Measurements from ENCODE around the gene ASB16.
A peak's percentile ranks its signal among the peaks of the same experiment; 100 is the strongest.

The ASB16 gene, protein sequence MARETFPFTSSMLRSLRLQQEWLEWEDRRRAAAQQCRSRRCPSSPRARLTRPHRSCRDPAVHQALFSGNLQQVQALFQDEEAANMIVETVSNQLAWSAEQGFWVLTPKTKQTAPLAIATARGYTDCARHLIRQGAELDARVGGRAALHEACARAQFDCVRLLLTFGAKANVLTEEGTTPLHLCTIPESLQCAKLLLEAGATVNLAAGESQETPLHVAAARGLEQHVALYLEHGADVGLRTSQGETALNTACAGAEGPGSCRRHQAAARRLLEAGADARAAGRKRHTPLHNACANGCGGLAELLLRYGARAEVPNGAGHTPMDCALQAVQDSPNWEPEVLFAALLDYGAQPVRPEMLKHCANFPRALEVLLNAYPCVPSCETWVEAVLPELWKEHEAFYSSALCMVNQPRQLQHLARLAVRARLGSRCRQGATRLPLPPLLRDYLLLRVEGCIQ

DNA sequence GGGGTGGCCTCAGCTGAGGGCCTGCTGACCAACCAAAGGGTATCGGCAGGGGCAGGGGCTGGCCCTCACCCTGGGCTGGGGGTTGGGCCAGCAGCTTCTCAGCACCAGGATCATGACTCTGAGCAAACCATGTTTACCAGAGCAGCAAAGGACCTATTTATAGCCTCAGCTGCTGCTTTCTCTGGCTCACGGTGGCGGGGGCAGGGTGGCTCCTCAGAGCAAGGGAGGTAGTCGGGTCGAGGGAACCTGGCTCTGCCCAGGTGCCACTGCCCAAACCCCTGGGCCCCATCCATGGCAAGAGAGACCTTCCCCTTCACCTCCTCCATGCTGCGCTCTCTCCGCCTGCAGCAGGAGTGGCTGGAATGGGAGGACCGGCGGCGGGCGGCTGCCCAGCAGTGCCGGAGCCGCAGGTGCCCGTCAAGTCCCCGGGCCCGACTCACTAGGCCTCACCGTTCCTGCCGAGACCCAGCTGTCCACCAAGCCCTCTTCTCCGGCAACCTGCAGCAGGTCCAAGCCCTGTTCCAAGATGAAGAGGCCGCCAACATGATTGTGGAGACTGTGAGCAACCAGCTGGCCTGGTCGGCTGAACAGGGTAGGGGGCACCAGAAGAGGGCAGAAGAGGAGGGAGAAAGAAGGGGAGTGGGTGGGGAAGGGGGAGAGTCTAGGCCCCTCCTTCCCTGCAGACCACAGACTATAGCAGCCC lies at the start of gene ASB16:
Gene ASB16 (plus strand): TSS at position 206 of the 703 bp plus-strand sequence. CDS start 86 bp downstream, at position 292.
- H3K4me3 ChIP-seq (replicated peaks; ENCODE audit: low read depth, low read length): no peak within 1 kb of the TSS
- no peak for DNase-seq (ENCODE audit: extremely low read depth, low read depth)
- TF ChIP-seq, protein P1, sequence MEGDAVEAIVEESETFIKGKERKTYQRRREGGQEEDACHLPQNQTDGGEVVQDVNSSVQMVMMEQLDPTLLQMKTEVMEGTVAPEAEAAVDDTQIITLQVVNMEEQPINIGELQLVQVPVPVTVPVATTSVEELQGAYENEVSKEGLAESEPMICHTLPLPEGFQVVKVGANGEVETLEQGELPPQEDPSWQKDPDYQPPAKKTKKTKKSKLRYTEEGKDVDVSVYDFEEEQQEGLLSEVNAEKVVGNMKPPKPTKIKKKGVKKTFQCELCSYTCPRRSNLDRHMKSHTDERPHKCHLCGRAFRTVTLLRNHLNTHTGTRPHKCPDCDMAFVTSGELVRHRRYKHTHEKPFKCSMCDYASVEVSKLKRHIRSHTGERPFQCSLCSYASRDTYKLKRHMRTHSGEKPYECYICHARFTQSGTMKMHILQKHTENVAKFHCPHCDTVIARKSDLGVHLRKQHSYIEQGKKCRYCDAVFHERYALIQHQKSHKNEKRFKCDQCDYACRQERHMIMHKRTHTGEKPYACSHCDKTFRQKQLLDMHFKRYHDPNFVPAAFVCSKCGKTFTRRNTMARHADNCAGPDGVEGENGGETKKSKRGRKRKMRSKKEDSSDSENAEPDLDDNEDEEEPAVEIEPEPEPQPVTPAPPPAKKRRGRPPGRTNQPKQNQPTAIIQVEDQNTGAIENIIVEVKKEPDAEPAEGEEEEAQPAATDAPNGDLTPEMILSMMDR (IDR thresholded peaks at IDR 0.05; ENCODE audit: low read depth, low read length, missing control alignments): no peak

DNA sequence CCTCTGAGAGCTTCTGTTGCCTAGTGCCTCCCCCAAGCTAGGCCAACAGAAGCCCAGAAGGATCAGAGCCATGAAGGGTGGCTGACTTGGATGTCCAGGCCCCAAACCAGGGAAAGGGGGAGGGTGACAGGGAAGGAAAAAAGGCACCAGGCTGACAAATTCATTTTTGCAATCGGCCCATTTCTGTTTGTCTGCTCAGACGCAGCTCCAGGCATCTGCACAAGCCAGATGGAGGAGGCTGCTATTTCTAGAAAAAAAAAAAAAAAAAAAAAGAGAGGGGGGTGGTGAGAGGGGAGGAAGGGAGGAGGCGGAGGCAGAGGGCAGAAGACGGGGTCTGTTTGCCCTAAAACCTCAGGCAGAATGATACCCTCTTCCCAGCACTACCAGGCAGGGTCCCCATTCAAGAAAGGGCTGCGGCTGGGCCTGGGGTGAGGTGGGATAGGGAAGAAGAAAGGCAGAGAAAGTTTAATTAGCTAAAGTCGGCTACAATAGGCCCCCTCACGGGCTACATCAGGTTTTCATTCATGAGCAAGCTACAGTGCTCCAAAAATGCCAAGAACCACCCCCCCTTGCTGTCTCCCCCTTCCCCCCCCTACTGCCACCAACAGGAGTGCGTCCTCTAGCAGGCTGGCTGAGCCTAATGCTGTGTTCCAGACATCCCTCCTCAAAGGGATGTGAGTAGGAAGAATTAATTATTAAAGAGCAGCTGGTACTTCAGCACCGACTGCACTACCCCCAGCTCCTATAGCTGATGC lies 49.5 kb upstream of the ASB16 start:
- H3K4me3 ChIP-seq (replicated peaks; ENCODE audit: low read depth, low read length): no peak overlapping the region
- TF ChIP-seq, protein P1 (IDR thresholded peaks at IDR 0.05; ENCODE audit: low read depth, low read length, missing control alignments): no peak
- DNase-seq (ENCODE audit: extremely low read depth, low read depth): no peak

DNA sequence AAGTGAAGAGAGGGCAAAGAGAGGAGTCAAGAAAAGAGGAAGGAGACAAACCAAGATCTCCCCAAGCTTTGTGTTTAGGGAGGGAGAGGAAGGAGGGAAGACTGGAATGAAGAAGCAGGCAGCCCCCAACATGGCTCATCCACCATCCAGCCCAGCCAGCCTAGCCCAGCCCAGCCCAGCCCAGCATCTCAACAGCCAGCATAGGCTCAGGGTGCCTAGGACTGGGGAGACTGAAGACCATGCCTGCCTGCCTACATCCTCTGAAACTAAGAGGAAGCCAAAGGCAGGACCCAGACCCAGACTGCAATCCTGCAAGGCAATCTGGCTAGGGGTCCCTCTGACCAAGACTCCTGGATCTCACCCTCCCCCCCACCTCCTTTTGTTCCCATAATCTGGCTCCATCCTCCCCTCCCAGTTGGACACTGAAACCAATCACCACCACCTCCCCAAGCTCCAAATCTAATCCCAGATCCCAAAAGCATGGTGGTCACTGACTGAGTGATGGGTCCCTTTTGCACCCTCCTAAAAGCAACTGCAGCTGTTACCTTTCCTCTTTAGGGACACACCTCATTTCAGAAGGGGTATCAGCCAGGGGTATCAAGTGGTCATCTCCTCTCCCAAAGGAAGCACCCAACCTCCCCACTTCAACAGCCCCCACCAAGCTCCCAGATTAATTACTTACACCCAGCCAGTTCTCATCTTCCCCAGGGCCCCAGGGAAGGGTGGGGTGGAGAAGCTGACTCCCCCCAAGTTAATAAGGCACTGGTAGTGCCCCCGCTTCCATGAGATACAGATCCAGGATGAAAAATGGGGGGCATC lies 48.3 kb upstream of the ASB16 start:
- H3K4me3 ChIP-seq (replicated peaks; ENCODE audit: low read depth, low read length): peak overlapping the region; percentile 75
- TF ChIP-seq, protein P1 (IDR thresholded peaks at IDR 0.05; ENCODE audit: low read depth, low read length, missing control alignments): no peak
- no peak for DNase-seq (ENCODE audit: extremely low read depth, low read depth)

DNA sequence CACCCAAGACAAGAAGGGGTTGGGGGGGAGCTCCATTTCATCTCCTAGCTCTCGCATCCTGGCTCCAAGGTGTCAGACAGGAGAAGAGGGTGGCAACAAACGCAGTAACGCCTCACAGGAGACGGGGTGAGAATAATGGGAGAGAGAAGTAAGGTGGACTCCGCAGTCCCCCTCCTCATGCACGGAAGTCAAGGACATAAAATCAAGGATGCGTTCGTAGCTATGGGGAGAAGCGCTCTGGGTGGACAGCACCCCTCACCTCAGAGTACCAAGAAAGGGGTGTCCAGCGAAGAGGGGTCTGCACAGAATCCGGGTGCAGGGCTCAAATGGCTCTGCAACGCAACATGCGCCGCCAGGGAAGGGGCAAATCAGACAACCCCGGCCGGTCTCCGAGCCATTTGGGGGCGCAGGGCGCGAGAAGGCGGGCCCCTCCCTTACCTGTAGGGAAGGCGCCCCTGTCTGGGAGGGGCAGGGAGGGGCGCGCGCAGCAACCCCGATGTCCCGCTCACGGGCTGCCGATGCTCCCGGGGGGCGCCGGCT lies 47.6 kb upstream of the ASB16 start:
- H3K4me3 ChIP-seq (replicated peaks; ENCODE audit: low read depth, low read length): peak overlapping the region; percentile 75
- TF ChIP-seq, protein P1 (IDR thresholded peaks at IDR 0.05; ENCODE audit: low read depth, low read length, missing control alignments): no peak
- DNase-seq (ENCODE audit: extremely low read depth, low read depth): no peak

DNA sequence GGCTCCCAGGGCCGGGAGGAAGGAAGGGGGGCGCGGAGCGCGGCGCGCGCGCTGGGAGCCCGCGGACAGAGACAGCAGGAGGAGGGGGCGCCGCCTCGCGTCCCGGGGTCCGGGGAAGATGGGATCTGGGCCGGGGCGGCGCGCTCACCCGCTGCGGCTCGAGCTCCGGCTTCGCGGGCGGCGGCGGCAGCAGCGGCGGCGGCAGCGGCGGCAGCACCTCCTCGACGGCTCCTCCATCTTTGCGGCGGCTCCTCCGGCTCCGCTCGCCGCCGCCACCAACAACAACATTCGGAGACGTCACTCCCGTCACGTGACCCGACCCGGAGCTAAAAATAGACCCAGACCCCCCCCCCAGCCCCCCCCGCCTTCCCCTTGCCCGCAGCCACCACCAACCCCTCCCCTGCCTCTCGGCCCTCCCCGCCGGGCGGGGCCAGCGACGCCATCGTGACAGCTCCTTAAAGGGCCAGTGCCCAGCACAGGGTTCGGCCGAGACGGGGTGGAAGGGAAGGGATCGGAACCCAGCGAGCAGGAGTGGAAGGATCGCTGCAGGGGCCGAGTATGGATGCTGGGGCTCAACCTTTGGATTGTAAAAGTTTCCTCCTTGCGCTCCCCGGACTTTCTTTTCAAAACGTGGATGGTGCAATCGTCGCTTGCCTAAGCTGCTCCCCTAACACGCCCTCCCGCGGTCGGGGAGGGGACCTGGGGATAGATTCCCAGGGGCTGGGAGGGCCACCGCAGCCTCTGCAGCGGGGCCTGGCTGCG lies 47.0 kb upstream of the ASB16 start, which contains the start of gene HDAC5:
Gene HDAC5 (minus strand): TSS at position 286 of the 762 bp plus-strand sequence. CDS start 6,126 bp downstream, outside the sequence.
- TF ChIP-seq, protein P1 (IDR thresholded peaks at IDR 0.05; ENCODE audit: low read depth, low read length, missing control alignments): peak; percentile 66
- peak within 1 kb of the TSS; percentile 75 for H3K4me3 ChIP-seq (replicated peaks; ENCODE audit: low read depth, low read length)
- no peak for DNase-seq (ENCODE audit: extremely low read depth, low read depth)

Data from HFF-Myc (cell line).